Right lobe of liver (tissue), 4 donors: ENCODE measurements around the gene ANKRD9.

ENCODE experiments used
- POLR2A ChIP-seq: fragments of 450-650 bp; IDR thresholded peaks from one replicate; pipeline ENCODE4 v1.6.1; 2017; ENCODE audit warnings: antibody characterized with exemption, mild to moderate bottlenecking
- TF ChIP-seq, protein P1 (sequence below), 4 donors: fragments of 200-600 bp in 3 of 4; fragments of 450-650 bp in 1 of 4; IDR thresholded peaks; one replicate each; pipeline versions ENCODE4 v1.5.1 to v1.8.0; 2016 to 2022; ENCODE audit warnings: antibody characterized with exemption in 4 of 4, mild to moderate bottlenecking in 2 of 4
- donor health status: DM: no; HTN: no; CAD: no.
- donor health status: DM: no; HTN: no; CAD: no.
- donor health status: DM: no; HTN: yes; CAD: no.

DNA sequence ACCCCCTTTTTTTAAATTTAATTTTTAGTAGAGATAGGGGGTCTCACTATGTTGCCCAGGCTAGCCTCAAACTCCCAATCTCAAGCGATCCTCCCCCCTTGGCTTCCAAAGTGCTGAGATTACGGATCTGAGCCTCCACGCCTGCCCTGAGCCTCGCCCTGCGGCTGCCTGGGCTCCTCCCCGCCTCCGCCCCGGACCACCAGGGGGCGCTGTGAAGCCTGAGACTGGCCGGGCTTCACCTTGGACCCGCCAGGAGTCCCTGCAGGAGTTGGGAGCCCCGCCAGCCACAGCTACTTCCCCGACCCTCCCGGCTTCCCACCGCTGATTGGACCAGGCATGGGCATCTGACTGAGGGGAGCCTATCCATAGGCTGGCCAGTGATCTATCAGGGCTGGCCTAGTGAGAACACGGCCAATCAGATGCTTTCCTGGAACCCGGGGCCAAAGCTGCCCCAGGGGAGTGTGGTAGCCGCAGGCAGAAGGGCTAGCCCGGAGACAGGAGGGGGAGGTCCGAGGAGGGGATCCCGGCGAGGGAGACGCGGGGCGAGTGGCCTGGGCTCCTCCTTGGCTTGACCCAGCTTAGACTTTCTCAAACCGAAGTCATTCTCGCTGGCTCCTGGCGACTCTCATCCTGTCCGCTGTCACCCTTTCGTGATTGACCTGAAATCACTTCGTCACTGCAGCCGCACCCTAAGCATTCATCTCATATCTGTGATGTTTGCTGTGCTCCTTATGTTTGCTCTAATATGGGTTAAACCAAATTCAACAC lies 15.1 kb upstream of the ANKRD9 start:
- TF ChIP-seq, protein P1, sequence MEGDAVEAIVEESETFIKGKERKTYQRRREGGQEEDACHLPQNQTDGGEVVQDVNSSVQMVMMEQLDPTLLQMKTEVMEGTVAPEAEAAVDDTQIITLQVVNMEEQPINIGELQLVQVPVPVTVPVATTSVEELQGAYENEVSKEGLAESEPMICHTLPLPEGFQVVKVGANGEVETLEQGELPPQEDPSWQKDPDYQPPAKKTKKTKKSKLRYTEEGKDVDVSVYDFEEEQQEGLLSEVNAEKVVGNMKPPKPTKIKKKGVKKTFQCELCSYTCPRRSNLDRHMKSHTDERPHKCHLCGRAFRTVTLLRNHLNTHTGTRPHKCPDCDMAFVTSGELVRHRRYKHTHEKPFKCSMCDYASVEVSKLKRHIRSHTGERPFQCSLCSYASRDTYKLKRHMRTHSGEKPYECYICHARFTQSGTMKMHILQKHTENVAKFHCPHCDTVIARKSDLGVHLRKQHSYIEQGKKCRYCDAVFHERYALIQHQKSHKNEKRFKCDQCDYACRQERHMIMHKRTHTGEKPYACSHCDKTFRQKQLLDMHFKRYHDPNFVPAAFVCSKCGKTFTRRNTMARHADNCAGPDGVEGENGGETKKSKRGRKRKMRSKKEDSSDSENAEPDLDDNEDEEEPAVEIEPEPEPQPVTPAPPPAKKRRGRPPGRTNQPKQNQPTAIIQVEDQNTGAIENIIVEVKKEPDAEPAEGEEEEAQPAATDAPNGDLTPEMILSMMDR (IDR thresholded peaks at IDR 0.05), result peak; percentile 99 to 100 (median 99)
- TF ChIP-seq POLR2A, result peak; percentile 70
